K562 (cell line): Measurements from ENCODE around the gene CAPN7. TPM values are rescaled to one million over a fixed set of nuclear protein-coding genes. Genes with fewer than 3 reads are reported as not detected.

Experiments
- ATAC-seq: fragments of 200-7000 bp; cut with Tn5 transposase; 3 replicates; pipeline ENCODE4 v1.9.1; 2020; ENCODE audit warnings: moderate library complexity
- BruUV-seq: library from RNA; stranded (reverse); fragments of 400-500 nt; replicated peaks from 2 replicates; lab custom pipeline; 2021; lab: Mats Ljungman, UMichigan
- CTCF ChIA-PET: fragments of 300-600 bp; formaldehyde crosslinking; extraction: SDS; loops from one replicate; lab custom pipeline; 2021; ENCODE audit warnings: low intra/inter-chr PET ratio; lab: Yijun Ruan, JAX
- POLR2A ChIA-PET: fragments of 300-600, 350-650 bp; sonication (Branson Sonifier 250); formaldehyde crosslinking; extraction: SDS; loops from one replicate; lab custom pipeline; 2021; ENCODE audit warnings: antibody characterized with exemption, inconsistent platforms; lab: Yijun Ruan, JAX
- DNase-seq, 4 experiments: peaks; one replicate each; pipeline versions ENCODE4 v3.0.0 to v3.0.0-alpha.2; 2011 to 2018; ENCODE audit warnings: low spot score in 3 of 4, mixed read lengths in 3 of 4; ENCODE audit errors: extremely low read depth in 1 of 4
- FAIRE-seq: peaks from 2 replicates; lab custom pipeline; 2011; peaks lifted over from hg19 to GRCh38; lab: Jason Lieb, UNC
- H2AFZ ChIP-seq: 2 replicates; pipeline ENCODE4 v1.6.0; 2011; ENCODE audit warnings: low read depth, low read length, control low read depth, inconsistent platforms
- H3K27ac ChIP-seq: fragments of 200-600 bp; 3 replicates; pipeline ENCODE4 v1.8.0; 2011; ENCODE audit warnings: low read depth, mild to moderate bottlenecking, control low read depth, inconsistent platforms, low read length, moderate library complexity, mixed read lengths; ENCODE audit errors: extremely low read depth
- H3K27me3 ChIP-seq, 2 experiments: fragments of 300-600 bp in 1 of 2; 2 replicates in 1 of 2; 3 replicates in 1 of 2; pipeline versions ENCODE4 v1.6.0 to v1.8.0; 2011; ENCODE audit warnings: inconsistent platforms in 2 of 2, low read length in 2 of 2, mild to moderate bottlenecking in 1 of 2, mixed read lengths in 1 of 2, moderate library complexity in 1 of 2; ENCODE audit not compliant: control insufficient read depth in 2 of 2, insufficient read depth in 2 of 2
- H3K36me3 ChIP-seq: fragments of 300-600 bp; 3 replicates; pipeline ENCODE4 v1.8.0; 2011; ENCODE audit warnings: mild to moderate bottlenecking, low read length, inconsistent platforms; ENCODE audit not compliant: control insufficient read depth, insufficient read depth
- H3K4me1 ChIP-seq, 2 experiments: fragments of 200-600 bp in 1 of 2; replicated peaks in 1 of 2; 2 replicates in 1 of 2; 3 replicates in 1 of 2; pipeline versions ENCODE4 v1.5.1 to v1.8.0; 2011; ENCODE audit warnings: inconsistent platforms in 2 of 2, low read length in 2 of 2, mild to moderate bottlenecking in 1 of 2, mixed read lengths in 1 of 2, moderate library complexity in 1 of 2; ENCODE audit not compliant: control insufficient read depth in 2 of 2, insufficient read depth in 2 of 2
- H3K4me2 ChIP-seq: 2 replicates; pipeline ENCODE4 v1.6.1; 2011; ENCODE audit warnings: low read length, control low read depth, inconsistent platforms, mixed read lengths; ENCODE audit not compliant: insufficient read depth
- H3K4me3 ChIP-seq: fragments of 200-600 bp; sonication (generic), shearing (Covaris generic); 2 replicates; pipeline ENCODE4 v1.5.1; 2016; ENCODE audit warnings: control low read depth, inconsistent platforms
- H3K79me2 ChIP-seq: fragments of 200-600 bp; 3 replicates; pipeline ENCODE4 v1.8.0; 2011; ENCODE audit warnings: low read length, inconsistent platforms; ENCODE audit not compliant: control insufficient read depth, insufficient read depth
- H3K9ac ChIP-seq, 2 experiments: 2 replicates each; pipeline versions ENCODE4 v1.6.0 to v1.6.1; 2011; ENCODE audit warnings: low read depth in 2 of 2, low read length in 2 of 2, control low read depth in 1 of 2, inconsistent platforms in 1 of 2, mild to moderate bottlenecking in 1 of 2, mixed read lengths in 1 of 2; ENCODE audit not compliant: insufficient read depth in 1 of 2
- H3K9me1 ChIP-seq: one replicate; pipeline ENCODE4 v1.6.0; 2011; ENCODE audit warnings: inconsistent platforms, mild to moderate bottlenecking, low read length, moderate library complexity; ENCODE audit not compliant: control insufficient read depth, insufficient read depth
- H3K9me3 ChIP-seq: replicated peaks from 2 replicates; pipeline ENCODE4 v1.5.1; 2011; ENCODE audit warnings: low read depth, low read length, inconsistent platforms; ENCODE audit not compliant: control insufficient read depth, insufficient read depth
- H4K20me1 ChIP-seq: replicated peaks from 2 replicates; pipeline ENCODE4 v1.6.1; 2011; ENCODE audit warnings: low read length, inconsistent platforms, mixed read lengths; ENCODE audit not compliant: control insufficient read depth, insufficient read depth
- CHCHD3 ChIP-seq: fragments of 250-450 bp; sonication (Bioruptor Pico); IDR thresholded peaks from 2 replicates; pipeline ENCODE4 v2.1.2; 2022; ENCODE audit warnings: mild to moderate bottlenecking
- CXXC5 ChIP-seq: fragments of 250-450 bp; sonication (Bioruptor Pico); IDR thresholded peaks from 2 replicates; pipeline ENCODE4 v1.8.0; 2022; ENCODE audit warnings: inconsistent platforms, mild to moderate bottlenecking, moderate library complexity
- JUND ChIP-seq, 2 experiments: IDR thresholded peaks; 2 replicates in 1 of 2; 3 replicates in 1 of 2; pipeline ENCODE4 v1.6.1; 2011; ENCODE audit warnings: borderline replicate concordance in 2 of 2, low read depth in 2 of 2, low read length in 2 of 2, improper control_type of control experiment in 1 of 2, missing biosample characterization in 1 of 2, missing genetic modification characterization in 1 of 2, missing genetic modification reagents in 1 of 2
- KDM1A ChIP-seq, 2 experiments: fragments of 450-650 bp; IDR thresholded peaks; 2 replicates each; pipeline ENCODE4 v1.6.1; 2016; ENCODE audit warnings: mild to moderate bottlenecking in 2 of 2
- LCOR ChIP-seq: sonication (generic); formaldehyde crosslinking; IDR thresholded peaks from 2 replicates; pipeline ENCODE4 v1.8.0; 2022; ENCODE audit warnings: mild to moderate bottlenecking, missing genetic modification reagents
- MAFK ChIP-seq: IDR thresholded peaks from 2 replicates; pipeline ENCODE4 v1.6.1; 2011; ENCODE audit warnings: low read length, improper control_type of control experiment
- MBD2 ChIP-seq: sonication (generic); IDR thresholded peaks from 2 replicates; pipeline ENCODE4 v1.6.1; 2016; ENCODE audit warnings: low read depth, borderline replicate concordance
- MECOM ChIP-seq: fragments of 250-450 bp; sonication (Bioruptor Pico); IDR thresholded peaks from 2 replicates; pipeline ENCODE4 v1.8.0; 2022; ENCODE audit warnings: inconsistent platforms
- MED1 ChIP-seq: sonication (generic); formaldehyde crosslinking; IDR thresholded peaks from 2 replicates; pipeline ENCODE4 v1.8.1; 2023; ENCODE audit warnings: missing genetic modification reagents, borderline replicate concordance
- POLR3A ChIP-seq: IDR thresholded peaks from 2 replicates; pipeline ENCODE4 v1.6.1; 2011; ENCODE audit warnings: borderline replicate concordance, mild to moderate bottlenecking, moderate library complexity; ENCODE audit not compliant: insufficient read length, insufficient read depth; ENCODE audit errors: extremely low read depth
- SIRT6 ChIP-seq: IDR thresholded peaks from one replicate; pipeline ENCODE4 v1.6.1; 2012; ENCODE audit warnings: low read depth, mild to moderate bottlenecking, control low read depth, inconsistent platforms, low read length, moderate library complexity
- TBL1XR1 ChIP-seq, 2 experiments: IDR thresholded peaks; 2 replicates each; pipeline ENCODE4 v1.6.1; 2012; ENCODE audit warnings: improper control_type of control experiment in 2 of 2, low read length in 2 of 2, mild to moderate bottlenecking in 1 of 2
- WGBS: fragments of 100-300 bp; shearing (Covaris generic); methylation state at CpG from one replicate; pipeline ENCODE4 v1.1.6; 2016; ENCODE audit warnings: low coverage, mixed read lengths; ENCODE audit not compliant: insufficient coverage; ENCODE audit errors: missing lambda C conversion rate; 5-methylcytosine and 5-hydroxymethylcytosine counted together
- in situ Hi-C: fragments of 300-500 bp; cut with MboI; formaldehyde crosslinking; loops from 4 replicates; pipeline ENCODE4 v1.15.0; 2018; ENCODE audit warnings: inconsistent platforms, mixed read lengths
- intact Hi-C: fragments of 100-400 bp; cut with micrococcal nuclease; formaldehyde crosslinking; loops from 2 replicates; pipeline ENCODE4 v1.14.2; 2022
- polyA plus RNA-seq, 8 experiments: library from polyadenylated mRNA; depleted of rRNA in 4 of 8; stranded (reverse) in 5 of 8; unstranded in 3 of 8; fragments of >200 nt; fragmentation: Nextera tagmentation in 2 of 8; fragmentation: Illumina TruSeq in 1 of 8; extraction: Ambion mirVana in 2 of 8; extraction: Trizol in 1 of 8; gene quantifications; 2 replicates each; pipeline versions ENCODE4 v1.2.1 to v1.2.3, GENCODE V29; 2011 to 2014; ENCODE audit warnings: inconsistent platforms in 1 of 8, missing spikeins in 1 of 8
- total RNA-seq, 7 experiments: library from RNA; depleted of rRNA in 6 of 7; stranded (reverse); fragments of >200 nt in 6 of 7; fragmentation: Illumina TruSeq in 2 of 7; extraction: Trizol in 2 of 7; gene quantifications; 2 replicates each; pipeline versions ENCODE4 v1.2.1 to v1.2.3, GENCODE V29; 2011 to 2021; ENCODE audit warnings: low replicate concordance in 1 of 7
- TF ChIP-seq, protein P1 (sequence below): IDR thresholded peaks from 2 replicates; pipeline ENCODE4 v1.6.1; 2012; ENCODE audit warnings: low read depth, low read length, improper control_type of control experiment, borderline replicate concordance
- TF ChIP-seq, protein P2 (sequence below): sonication (generic); formaldehyde crosslinking; IDR thresholded peaks from 2 replicates; pipeline ENCODE4 v1.8.0; 2022; ENCODE audit warnings: mild to moderate bottlenecking, missing genetic modification reagents, borderline replicate concordance
- TF ChIP-seq, protein P3 (sequence below): sonication (generic); formaldehyde crosslinking; IDR thresholded peaks from 2 replicates; pipeline ENCODE4 v1.8.0; 2022; ENCODE audit warnings: missing genetic modification reagents, mild to moderate bottlenecking, moderate library complexity, borderline replicate concordance

The CAPN7 gene
- total and polyA plus RNA-seq, 9 of the 15 experiments (the other 6 are each of a cell fraction or from before 2014, with no cell fraction given), result 6.5 to 42.7 (median 32.7) TPM

- ChIA-PET POLR2A (interaction anchor here (0.5 to 4.3 kb wide), 8 partner anchors 10 to 333 kb away, joined by 3 to 37 read pairs (median 4); partner anchors contain the start of genes BTD and HACL1), CTCF (interaction anchor here (0.9 to 3.9 kb wide), 9 partner anchors 65 to 290 kb away, joined by 3 to 57 read pairs (median 6); partner anchors contain the start of gene SH3BP5)
- Histone ChIP-seq H4K20me1 (no peaks in the 10 kb centered on the region), H3K27ac (peak overlapping the region; percentile 82; the same call in 1 of the 3 replicates), H3K9me3 (no peaks in the 10 kb centered on the region), H3K27me3 (no peaks in the 10 kb centered on the region), H3K4me3 (no peak overlapping the region), H3K4me2 (no peak overlapping the region; the same call in 1 of the 2 replicates), H3K79me2 (peaks cover 3% of the 10 kb centered on the region; the same call in 1 of the 3 replicates), H3K36me3 (peaks cover 15% of the 10 kb centered on the region), H3K9ac (peak overlapping the region in 1 of 2 experiments; percentile 49; a peak in 1 of 4 replicates), H2AFZ (peak overlapping the region; percentile 19; the same call in 1 of the 2 replicates), H3K9me1 (no peaks in the 10 kb centered on the region), H3K4me1 (peaks cover 29 to 32% of the 10 kb centered on the region in 2 experiments)
- intact Hi-C loops (loop anchor here (1.0 to 5.0 kb wide), 7 partner anchors 25 to 341 kb away; no protein-coding TSS in a partner anchor), in situ Hi-C loops (loop anchor here (5.0 kb wide), 2 partner anchors 69 to 114 kb away; no protein-coding TSS in a partner anchor)
- FAIRE-seq (peak; percentile 95), DNase-seq (peak; percentile 82 to 94 (median 84)), ATAC-seq (peak; percentile 81)
- BruUV-seq, result no TSS peak
- WGBS, result 29% methylated on average over 15 of the region's 15 CpGs
- TF ChIP-seq CHCHD3 (CRISPR knock-in tag), result no peak
- no peak for TF ChIP-seq MECOM (CRISPR knock-in tag)
- 0 out of 2 replicates have a peak, but pooled peaks have one; percentile 2 for TF ChIP-seq MAFK
- TF ChIP-seq MED1 (CRISPR knock-in tag), result no peak
- TF ChIP-seq KDM1A (IDR thresholded peaks at IDR 0.05), result no peak
- TF ChIP-seq TBL1XR1 (IDR thresholded peaks at IDR 0.05; ENCODE audit: low read length in 2 of 2), result no peak
- TF ChIP-seq, protein P1, sequence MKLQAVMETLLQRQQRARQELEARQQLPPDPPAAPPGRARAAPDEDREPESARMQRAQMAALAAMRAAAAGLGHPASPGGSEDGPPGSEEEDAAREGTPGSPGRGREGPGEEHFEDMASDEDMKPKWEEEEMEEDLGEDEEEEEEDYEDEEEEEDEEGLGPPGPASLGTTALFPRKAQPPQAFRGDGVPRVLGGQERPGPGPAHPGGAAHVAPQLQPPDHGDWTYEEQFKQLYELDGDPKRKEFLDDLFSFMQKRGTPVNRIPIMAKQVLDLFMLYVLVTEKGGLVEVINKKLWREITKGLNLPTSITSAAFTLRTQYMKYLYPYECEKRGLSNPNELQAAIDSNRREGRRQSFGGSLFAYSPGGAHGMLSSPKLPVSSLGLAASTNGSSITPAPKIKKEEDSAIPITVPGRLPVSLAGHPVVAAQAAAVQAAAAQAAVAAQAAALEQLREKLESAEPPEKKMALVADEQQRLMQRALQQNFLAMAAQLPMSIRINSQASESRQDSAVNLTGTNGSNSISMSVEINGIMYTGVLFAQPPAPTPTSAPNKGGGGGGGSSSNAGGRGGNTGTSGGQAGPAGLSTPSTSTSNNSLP, result no peak
- 0 out of 2 replicates have a peak, but pooled peaks have one; percentile 49 for TF ChIP-seq LCOR (CRISPR knock-in tag)
- no peak for TF ChIP-seq SIRT6
- TF ChIP-seq, protein P2, sequence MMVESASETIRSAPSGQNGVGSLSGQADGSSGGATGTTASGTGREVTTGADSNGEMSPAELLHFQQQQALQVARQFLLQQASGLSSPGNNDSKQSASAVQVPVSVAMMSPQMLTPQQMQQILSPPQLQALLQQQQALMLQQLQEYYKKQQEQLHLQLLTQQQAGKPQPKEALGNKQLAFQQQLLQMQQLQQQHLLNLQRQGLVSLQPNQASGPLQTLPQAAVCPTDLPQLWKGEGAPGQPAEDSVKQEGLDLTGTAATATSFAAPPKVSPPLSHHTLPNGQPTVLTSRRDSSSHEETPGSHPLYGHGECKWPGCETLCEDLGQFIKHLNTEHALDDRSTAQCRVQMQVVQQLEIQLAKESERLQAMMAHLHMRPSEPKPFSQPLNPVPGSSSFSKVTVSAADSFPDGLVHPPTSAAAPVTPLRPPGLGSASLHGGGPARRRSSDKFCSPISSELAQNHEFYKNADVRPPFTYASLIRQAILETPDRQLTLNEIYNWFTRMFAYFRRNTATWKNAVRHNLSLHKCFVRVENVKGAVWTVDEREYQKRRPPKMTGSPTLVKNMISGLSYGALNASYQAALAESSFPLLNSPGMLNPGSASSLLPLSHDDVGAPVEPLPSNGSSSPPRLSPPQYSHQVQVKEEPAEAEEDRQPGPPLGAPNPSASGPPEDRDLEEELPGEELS (CRISPR knock-in tag), result no peak
- TF ChIP-seq, protein P3, sequence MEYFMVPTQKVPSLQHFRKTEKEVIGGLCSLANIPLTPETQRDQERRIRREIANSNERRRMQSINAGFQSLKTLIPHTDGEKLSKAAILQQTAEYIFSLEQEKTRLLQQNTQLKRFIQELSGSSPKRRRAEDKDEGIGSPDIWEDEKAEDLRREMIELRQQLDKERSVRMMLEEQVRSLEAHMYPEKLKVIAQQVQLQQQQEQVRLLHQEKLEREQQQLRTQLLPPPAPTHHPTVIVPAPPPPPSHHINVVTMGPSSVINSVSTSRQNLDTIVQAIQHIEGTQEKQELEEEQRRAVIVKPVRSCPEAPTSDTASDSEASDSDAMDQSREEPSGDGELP, result peak; percentile 59; the same call in 1 of the 2 replicates
- no peak for TF ChIP-seq MBD2
- TF ChIP-seq CXXC5 (CRISPR knock-in tag), result peak; percentile 73
- no peak for TF ChIP-seq POLR3A
- peak; percentile 62; the same call in 1 of the 2 replicates for TF ChIP-seq JUND (IDR thresholded peaks at IDR 0.05; ENCODE audit: borderline replicate concordance, low read depth, low read length)
- peak; percentile 74; the same call in 1 of the 3 replicates for TF ChIP-seq JUND (tag; IDR thresholded peaks at IDR 0.05; ENCODE audit: borderline replicate concordance, low read depth, low read length)
These were observed 62.1 kb downstream of the CAPN7 start for GRCh38 chr3:15268033-15268631.
